ENCODE data around the gene CACNA1C. TPM values are rescaled to one million over a fixed set of nuclear protein-coding genes. Genes with fewer than 3 reads are reported as not detected.

The CACNA1C gene
- total RNA-seq, 1 donor from 2014 or later: 0.02 TPM

- ChIA-PET CTCF (no interaction called here), POLR2A (no interaction called here)
- TF ChIP-seq CTCF (IDR thresholded peaks at IDR 0.05): no peak
- Mint-ChIP-seq H3K9me3 (no peaks in the 10 kb centered on the region), H3K27ac (no peak overlapping the region), H3K4me3 (no peak overlapping the region), H3K4me1 (no peaks in the 10 kb centered on the region), H3K27me3 (no peaks in the 10 kb centered on the region), H3K36me3 (ENCODE audit: low read depth) (no peaks in the 10 kb centered on the region)
- DNase-seq (no peak), ATAC-seq (ENCODE audit: low read depth) (no peak)
- intact Hi-C loops (cut with micrococcal nuclease): no loop called here
These were observed 400.9 kb downstream of the CACNA1C start for GRCh38 chr12:2453761-2454090.

- no peaks in the 10 kb centered on the region for H3K4me1 Mint-ChIP-seq
- H3K27me3 Mint-ChIP-seq: no peaks in the 10 kb centered on the region
- no peaks in the 10 kb centered on the region for H3K36me3 Mint-ChIP-seq (ENCODE audit: low read depth)
- no peak for TF ChIP-seq CTCF (IDR thresholded peaks at IDR 0.05)
- intact Hi-C loops (cut with micrococcal nuclease): no loop called here
- no peak for ATAC-seq (ENCODE audit: low read depth)
- no peak overlapping the region for H3K4me3 Mint-ChIP-seq
- POLR2A ChIA-PET: no interaction called here
- DNase-seq: no peak
- no peak overlapping the region for H3K27ac Mint-ChIP-seq
- no peaks in the 10 kb centered on the region for H3K9me3 Mint-ChIP-seq
- CTCF ChIA-PET: no interaction called here
These were observed 401.9 kb downstream of the CACNA1C start for GRCh38 chr12:2454601-2455177.

- ChIA-PET CTCF (no interaction called here), POLR2A (no interaction called here)
- H3K4me1 Mint-ChIP-seq: no peaks in the 10 kb centered on the region
- H3K36me3 Mint-ChIP-seq (ENCODE audit: low read depth): no peaks in the 10 kb centered on the region
- no peaks in the 10 kb centered on the region for H3K27me3 Mint-ChIP-seq
- DNase-seq (no peak), ATAC-seq (ENCODE audit: low read depth) (no peak)
- no peak for TF ChIP-seq CTCF (IDR thresholded peaks at IDR 0.05)
- H3K27ac Mint-ChIP-seq: no peak overlapping the region
- H3K4me3 Mint-ChIP-seq: no peak overlapping the region
- intact Hi-C loops (cut with micrococcal nuclease): no loop called here
- no peaks in the 10 kb centered on the region for H3K9me3 Mint-ChIP-seq
These were observed 402.6 kb downstream of the CACNA1C start for GRCh38 chr12:2455410-2455809.

GRCh38 chr12:2456122-2456812, 403.5 kb downstream of the CACNA1C start:
- Mint-ChIP-seq H3K27ac (no peak overlapping the region), H3K27me3 (no peaks in the 10 kb centered on the region), H3K4me3 (no peak overlapping the region), H3K9me3 (no peaks in the 10 kb centered on the region), H3K4me1 (no peaks in the 10 kb centered on the region), H3K36me3 (ENCODE audit: low read depth) (no peaks in the 10 kb centered on the region)
- no peak for ATAC-seq (ENCODE audit: low read depth)
- DNase-seq: no peak
- no peak for TF ChIP-seq CTCF (IDR thresholded peaks at IDR 0.05)
- CTCF ChIA-PET: no interaction called here
- POLR2A ChIA-PET: no interaction called here
- intact Hi-C loops (cut with micrococcal nuclease): no loop called here

GRCh38 chr12:2456813-2457186, 404.0 kb downstream of the CACNA1C start:
- POLR2A ChIA-PET: no interaction called here
- no peaks in the 10 kb centered on the region for H3K4me1 Mint-ChIP-seq
- H3K36me3 Mint-ChIP-seq (ENCODE audit: low read depth): no peaks in the 10 kb centered on the region
- H3K27me3 Mint-ChIP-seq: no peaks in the 10 kb centered on the region
- no peak overlapping the region for H3K27ac Mint-ChIP-seq
- TF ChIP-seq CTCF (IDR thresholded peaks at IDR 0.05): no peak
- DNase-seq (no peak), ATAC-seq (ENCODE audit: low read depth) (no peak)
- intact Hi-C loops (cut with micrococcal nuclease): no loop called here
- no peaks in the 10 kb centered on the region for H3K9me3 Mint-ChIP-seq
- CTCF ChIA-PET: no interaction called here
- H3K4me3 Mint-ChIP-seq: no peak overlapping the region

Measured in activated B cell treated with CpG ODN at 0.5 μM for 24 hours (primary cell).